ENCODE measurements around the gene AKAP8L.
"Not testable (repeated sequence)": the region's sequence is repeated elsewhere in the genome, so short reads cannot be mapped to it uniquely, and the experiment has no call there.

Gene AKAP8L

DNA sequence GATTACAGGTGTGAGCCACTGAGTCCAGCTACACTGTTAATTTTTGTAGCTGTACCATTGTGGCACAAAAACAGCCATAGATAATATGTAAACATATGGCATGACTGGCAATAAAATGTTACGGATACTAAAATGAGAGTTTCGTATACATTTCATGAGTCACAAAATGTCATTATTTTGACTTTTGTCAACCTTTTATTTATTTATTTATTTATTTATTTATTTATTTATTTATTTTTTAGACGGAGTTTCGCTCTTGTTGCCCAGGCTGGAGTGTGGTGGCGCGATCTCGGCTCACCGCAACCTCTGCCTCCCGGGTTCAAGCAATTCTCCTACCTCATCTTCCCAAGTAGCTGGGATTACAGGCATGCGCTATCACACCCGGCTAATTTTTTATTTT lies 77.5 kb downstream of the AKAP8L start:
- DNase-seq, result not testable (repeated sequence)

DNA sequence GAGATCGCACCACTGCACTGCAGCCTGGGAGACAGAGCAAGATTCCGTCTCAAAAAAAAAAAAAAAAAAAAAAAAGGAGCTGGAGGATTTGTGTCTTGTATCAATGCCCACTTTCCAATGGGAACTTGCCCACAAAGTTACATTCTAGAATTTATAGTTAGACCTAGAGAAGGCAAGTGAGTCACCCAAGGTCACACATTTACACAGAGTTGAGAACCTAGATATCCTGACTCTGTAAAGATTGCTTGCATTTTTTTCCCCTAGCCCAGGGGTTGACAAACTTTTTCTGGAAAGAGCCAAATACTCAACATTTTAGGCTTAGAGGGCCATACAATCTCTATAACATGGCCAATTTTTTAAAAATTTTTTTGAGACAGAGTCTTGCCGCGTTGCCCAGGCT lies 78.7 kb downstream of the AKAP8L start:
- no peak for DNase-seq

DNA sequence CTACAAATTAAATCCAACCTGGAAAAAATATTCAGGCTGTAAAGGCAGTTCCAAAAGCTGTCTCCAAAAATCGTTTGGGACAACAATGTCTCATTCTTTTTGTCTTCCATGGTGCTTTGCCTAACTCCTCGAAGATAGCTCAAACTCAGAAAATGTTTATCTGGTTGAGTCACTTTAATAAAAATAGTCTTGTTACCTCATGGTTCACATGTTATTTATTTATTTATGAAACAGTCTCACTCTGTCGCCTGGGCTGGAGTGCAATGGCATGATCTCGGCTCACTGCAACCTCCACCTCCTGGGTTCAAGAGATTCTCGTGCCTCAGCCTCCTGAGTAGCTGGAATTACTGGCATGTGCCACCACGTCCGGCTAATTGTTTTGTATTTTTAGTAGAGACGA lies 81.6 kb downstream of the AKAP8L start:
- no peak for DNase-seq

DNA sequence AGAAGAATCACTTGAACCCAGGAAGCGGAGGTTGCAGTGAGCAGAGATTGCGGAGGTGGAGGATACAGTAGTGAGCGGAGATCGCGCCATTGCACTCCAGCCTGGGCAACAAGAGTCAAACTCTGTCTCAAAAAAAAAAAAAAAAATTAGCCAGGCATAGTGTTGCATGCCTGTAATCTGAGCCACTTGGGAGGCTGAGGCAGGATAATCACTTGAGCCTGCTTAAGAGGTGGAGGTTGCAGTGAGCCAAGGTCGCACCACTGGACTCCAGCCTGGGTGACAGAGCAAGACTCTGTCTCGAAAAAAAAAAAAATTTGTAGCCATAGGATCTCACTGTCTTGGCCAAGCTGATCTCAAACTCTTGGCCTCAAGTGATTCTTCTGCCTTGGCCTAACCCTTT lies 82.8 kb downstream of the AKAP8L start:
- not testable (repeated sequence) for DNase-seq

DNA sequence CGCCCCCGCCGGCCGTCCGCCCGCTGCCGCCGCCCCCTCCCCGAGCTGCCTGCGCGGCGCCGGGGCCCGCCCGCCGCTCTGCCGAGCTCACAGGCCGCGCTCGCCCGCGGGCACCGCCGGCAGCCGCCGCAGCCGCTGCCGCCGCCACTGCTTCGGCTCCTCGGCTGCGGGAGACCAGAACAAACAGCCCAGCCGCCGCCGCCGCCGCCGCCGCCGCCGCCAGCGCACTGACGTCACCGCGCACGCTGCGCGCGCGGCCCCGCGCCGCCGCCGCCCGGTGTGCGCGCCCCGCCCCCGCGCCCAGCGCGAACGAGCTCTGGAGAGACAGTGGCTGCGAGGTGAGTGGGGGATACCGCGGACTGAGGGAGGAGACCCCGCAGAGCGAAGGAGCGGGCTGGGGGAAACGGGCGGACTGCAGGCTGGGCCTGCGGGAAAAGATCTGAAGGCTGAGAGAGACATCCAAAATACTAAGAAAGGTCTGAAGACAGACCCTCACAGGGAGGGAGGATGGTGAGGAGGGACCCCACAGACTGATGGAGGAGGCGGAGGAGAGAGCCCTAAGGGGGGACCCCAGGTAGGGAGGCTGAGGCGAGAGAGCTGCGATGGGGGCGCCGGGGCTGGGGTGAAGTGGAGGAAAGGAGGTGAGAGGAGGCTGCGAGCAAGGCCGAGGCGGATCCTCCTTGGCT lies 86.3 kb downstream of the AKAP8L start, which contains the start of gene BRD4:
Gene BRD4 (minus strand): TSS at position 229 of the 686 bp plus-strand sequence. CDS start 59,440 bp downstream, outside the sequence.
- peak; percentile 71 for DNase-seq

DNA sequence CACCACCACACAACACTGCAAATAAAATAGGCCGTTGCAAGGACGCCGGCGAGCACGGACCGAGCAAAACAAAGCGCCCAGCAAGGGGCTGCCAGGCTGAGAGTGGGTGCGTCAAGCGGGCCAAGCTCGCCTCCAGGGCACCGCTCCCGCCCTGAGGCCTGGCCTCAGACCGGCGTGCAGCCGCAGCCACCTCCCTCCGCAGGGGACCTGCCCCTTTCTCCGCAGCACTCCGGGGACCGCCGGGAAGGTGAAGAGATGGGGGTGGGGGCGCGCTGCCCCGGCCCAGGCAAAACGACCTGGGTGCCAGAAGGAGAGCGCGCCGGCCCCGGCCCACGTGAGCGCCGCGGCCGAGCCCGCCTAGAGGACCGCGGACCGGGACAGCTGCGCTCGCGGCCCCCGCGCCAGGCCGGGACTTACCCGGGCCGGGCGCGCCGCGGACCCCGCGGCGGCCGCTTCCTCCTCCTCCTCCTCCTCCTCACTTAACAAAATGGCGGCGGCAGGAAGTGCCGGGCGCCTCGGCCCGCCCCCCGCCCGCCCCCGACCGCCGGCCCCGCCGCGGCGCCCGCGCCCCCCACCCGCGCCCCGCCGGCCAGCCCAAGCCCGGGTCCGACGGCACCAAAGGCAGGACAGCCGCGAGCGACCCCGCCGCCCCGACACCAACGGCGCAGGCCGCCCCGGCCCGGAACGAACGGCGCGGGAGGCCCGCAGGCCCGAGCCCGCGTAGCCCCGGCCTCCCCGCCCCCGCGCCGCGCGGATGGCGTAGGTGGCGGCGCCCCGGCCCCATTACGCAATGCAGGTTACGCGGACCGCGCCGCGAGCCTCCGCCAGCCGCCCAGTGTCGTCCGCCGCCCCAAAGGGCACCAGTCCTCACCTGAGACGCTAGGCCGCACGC lies 87.1 kb downstream of the AKAP8L start:
- peak; percentile 61 for DNase-seq

DNA sequence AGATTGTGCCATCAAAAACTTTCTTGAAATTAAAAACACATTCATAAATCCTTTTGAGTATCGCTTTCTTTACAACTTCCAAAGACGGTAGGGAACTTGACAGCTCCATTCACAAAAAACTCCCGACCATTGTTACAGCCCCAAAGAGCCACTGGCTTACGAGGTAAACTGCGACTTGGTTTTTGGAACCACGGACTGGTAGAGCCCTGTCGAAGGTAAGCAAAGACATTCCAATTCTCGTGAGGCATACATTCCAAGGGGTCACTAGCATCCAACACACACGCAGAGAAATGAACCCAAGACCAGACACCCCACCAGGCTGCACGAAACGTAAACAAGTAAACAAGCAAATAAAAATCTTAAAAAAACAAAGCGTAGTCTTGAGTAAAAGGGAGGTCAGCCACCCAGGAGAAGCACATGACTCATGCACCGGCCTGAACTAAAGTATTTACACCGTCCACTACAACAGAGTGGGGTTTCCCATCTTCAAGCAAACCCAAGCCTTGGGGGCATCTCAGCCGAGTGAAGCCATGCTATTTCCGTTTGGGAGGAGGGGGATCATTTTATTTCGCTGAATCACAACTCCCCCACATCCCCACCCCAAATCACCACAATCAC lies 87.9 kb downstream of the AKAP8L start:
- peak; percentile 47 for DNase-seq

Measured in inflammatory macrophage treated with lipopolysaccharide for 4 hours (primary cell).